ENCODE data around the gene ENOPH1.

GRCh38 chr4:82450966-82451755 is 20.8 kb downstream of the ENOPH1 start:
- TF ChIP-seq PREB (CRISPR knock-in tag; IDR thresholded peaks at IDR 0.05) (no peak), FOXJ3 (CRISPR knock-in tag; IDR thresholded peaks at IDR 0.05; ENCODE audit: borderline replicate concordance) (no peak), THRA (CRISPR knock-in tag; IDR thresholded peaks at IDR 0.05; ENCODE audit: borderline replicate concordance) (no peak), ZNF337 (CRISPR knock-in tag; IDR thresholded peaks at IDR 0.05; ENCODE audit: borderline replicate concordance, low read depth) (no peak)
